Ectodermal cell (in vitro differentiated cells): Measurements from ENCODE around the gene GATA5.
"Not testable (repeated sequence)": the region's sequence is repeated elsewhere in the genome, so short reads cannot be mapped to it uniquely, and the experiment has no call there.

Experiments
- H3K27ac ChIP-seq: 2 replicates; pipeline ENCODE4 v1.7.0; 2013; ENCODE audit warnings: mild to moderate bottlenecking, low read depth, low read length; ENCODE audit not compliant: insufficient read depth, poor library complexity, severe bottlenecking
- H3K27me3 ChIP-seq: 2 replicates; pipeline ENCODE4 v1.7.0; 2013; ENCODE audit warnings: mild to moderate bottlenecking, low read length; ENCODE audit not compliant: insufficient read depth, control insufficient read depth, poor library complexity, severe bottlenecking
- H3K36me3 ChIP-seq: one replicate; pipeline ENCODE4 v1.7.0; 2013; ENCODE audit warnings: low read length; ENCODE audit not compliant: control insufficient read depth, insufficient read depth
- H3K4me1 ChIP-seq: one replicate; pipeline ENCODE4 v1.7.0; 2013; ENCODE audit warnings: low read length; ENCODE audit not compliant: control insufficient read depth, insufficient read depth
- H3K4me3 ChIP-seq: 2 replicates; pipeline ENCODE4 v1.7.0; 2013; ENCODE audit warnings: low read depth, low read length, control low read depth; ENCODE audit not compliant: insufficient read depth
- H3K9me3 ChIP-seq: 2 replicates; pipeline ENCODE4 v1.7.0; 2013; ENCODE audit warnings: mild to moderate bottlenecking, low read length, moderate library complexity; ENCODE audit not compliant: control insufficient read depth
- WGBS, 2 experiments: methylation state at CpG; one replicate each; pipeline ENCODE4 v1.1.7; 2013; ENCODE audit warnings: missing lambda C conversion rate in 2 of 2; 5-methylcytosine and 5-hydroxymethylcytosine counted together

Gene GATA5

DNA sequence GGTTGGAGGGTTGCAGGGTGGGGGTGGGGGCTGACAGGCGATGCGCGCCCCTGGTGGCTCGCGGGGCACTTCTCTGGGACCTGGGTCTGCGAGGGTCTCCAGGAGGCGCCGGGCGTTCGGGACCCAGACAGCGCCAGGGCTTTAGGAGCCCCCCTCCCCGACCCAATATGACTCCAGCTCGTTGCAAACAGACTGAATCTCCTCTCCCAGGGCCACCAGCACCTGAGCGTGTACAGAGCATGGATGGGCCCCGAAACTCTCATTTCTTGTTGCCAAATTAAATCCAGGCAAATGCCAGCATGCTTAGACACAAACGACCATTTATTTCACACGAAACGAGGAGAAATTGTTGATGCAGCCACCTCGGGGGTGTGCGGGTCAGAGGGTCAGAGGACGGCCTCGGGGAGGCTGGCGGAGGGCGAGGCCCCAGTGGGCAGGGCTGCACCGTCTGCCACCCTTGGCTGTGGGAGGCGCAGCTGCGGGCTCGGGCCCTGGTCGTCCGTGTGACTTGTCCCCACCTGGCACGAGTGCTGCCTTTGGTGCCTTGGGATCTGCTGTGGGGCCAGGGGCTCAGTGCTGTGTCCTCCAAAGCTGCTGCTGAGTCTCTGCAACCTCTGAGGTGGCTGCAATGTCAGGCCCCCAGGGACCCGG lies 20.9 kb upstream of the GATA5 start:
- no peak overlapping the region for H3K27ac ChIP-seq
- no peak overlapping the region for H3K4me3 ChIP-seq
- H3K9me3 ChIP-seq, result no peaks in the 10 kb centered on the region
- H3K4me1 ChIP-seq, result no peaks in the 10 kb centered on the region
- H3K36me3 ChIP-seq, result no peaks in the 10 kb centered on the region
- 47% methylated on average over 32 of the region's 32 CpGs for WGBS, 2 experiments
- peaks cover 15% of the 10 kb centered on the region for H3K27me3 ChIP-seq

DNA sequence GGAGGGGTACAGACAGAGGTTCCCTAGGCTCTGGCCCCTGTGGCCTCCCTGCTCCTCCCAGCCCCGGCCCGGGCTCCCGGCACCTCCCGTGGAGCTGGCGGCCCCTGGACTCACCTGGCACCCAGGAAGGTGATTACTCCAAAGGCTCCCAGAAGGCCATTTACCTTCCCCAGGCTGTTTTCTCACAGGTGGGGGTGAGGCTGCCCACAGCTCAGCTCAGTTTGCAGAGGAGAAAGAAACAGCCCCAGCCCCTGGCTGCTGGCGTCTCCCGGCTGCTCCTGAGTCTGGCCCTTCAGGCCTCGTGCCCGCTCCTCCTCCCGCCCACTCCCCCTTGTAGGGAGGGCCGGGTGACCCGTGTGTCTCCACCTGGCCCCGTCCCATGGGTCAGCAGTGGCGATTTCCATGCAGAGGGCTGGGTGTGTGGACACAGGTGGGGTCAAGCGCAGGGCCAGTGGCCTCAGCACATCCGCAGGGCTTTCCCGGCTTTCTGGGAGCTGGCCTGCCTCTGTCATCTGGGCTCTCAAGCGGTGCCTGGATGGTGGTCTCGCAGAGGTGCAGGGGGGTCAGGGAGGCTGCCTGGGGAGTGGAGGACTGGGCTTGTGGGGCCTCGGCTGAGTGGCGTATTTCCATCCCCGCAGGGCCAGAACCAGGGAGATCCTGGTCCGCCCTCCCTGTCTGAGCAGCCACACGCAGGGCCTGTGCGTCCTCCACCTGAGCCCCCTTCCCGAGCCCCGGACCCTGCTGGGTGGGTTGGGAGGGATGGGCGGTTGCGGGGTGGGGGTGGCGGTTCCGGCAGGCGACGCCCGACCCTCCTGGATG lies 20.2 kb upstream of the GATA5 start:
- Histone ChIP-seq H3K27me3 (peaks cover 15% of the 10 kb centered on the region), H3K36me3 (no peaks in the 10 kb centered on the region), H3K4me1 (no peaks in the 10 kb centered on the region), H3K4me3 (no peak overlapping the region), H3K9me3 (no peaks in the 10 kb centered on the region), H3K27ac (no peak overlapping the region)
- 50 to 51% methylated on average over 33 to 34 of the region's 34 CpGs for WGBS, 2 experiments

- Histone ChIP-seq H3K27ac (no peak overlapping the region), H3K4me3 (no peak overlapping the region), H3K9me3 (no peaks in the 10 kb centered on the region), H3K4me1 (no peaks in the 10 kb centered on the region), H3K27me3 (peaks cover 15% of the 10 kb centered on the region), H3K36me3 (no peaks in the 10 kb centered on the region)
- 88 to 90% methylated on average over 26 of the region's 26 CpGs for WGBS, 2 experiments
Observed at GRCh38 chr20:62494980-62495748, 19.4 kb upstream of the GATA5 start.

- H3K27ac ChIP-seq, result no peak overlapping the region
- 63 to 68% methylated on average over 7 of the region's 7 CpGs for WGBS, 2 experiments
- H3K27me3 ChIP-seq, result peaks cover 11% of the 10 kb centered on the region
- H3K9me3 ChIP-seq, result no peaks in the 10 kb centered on the region
- no peak overlapping the region for H3K4me3 ChIP-seq
- H3K4me1 ChIP-seq, result no peaks in the 10 kb centered on the region
- H3K36me3 ChIP-seq, result no peaks in the 10 kb centered on the region
Observed at GRCh38 chr20:62494537-62494936, 18.7 kb upstream of the GATA5 start.

DNA sequence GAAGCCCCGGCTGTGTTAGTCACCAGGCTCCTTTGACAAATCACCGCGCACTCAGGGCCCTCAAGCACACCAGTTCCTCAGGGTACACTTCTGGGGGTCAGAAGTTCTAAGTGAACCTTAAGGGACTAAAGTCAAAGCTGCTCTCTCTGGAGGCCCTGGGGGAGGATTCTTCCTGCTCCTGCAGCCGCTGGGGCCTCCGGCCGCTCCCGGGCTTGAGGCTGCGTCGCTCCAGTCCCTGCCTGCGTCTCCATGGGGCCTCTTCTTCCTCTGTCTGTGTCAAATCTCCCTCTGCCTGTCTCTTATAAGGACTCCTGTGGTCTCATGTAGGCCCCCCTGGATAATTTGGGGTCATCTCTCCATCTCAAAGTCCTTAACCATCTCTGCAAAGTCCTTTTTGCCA lies 18.1 kb upstream of the GATA5 start:
- Histone ChIP-seq H3K27me3 (peaks cover 6% of the 10 kb centered on the region), H3K4me3 (no peak overlapping the region), H3K36me3 (no peaks in the 10 kb centered on the region), H3K4me1 (no peaks in the 10 kb centered on the region), H3K27ac (no peak overlapping the region), H3K9me3 (no peaks in the 10 kb centered on the region)
- 92 to 93% methylated on average over 10 of the region's 10 CpGs for WGBS, 2 experiments

GRCh38 chr20:62493253-62493885 lies 17.6 kb upstream of the GATA5 start:
- no peak overlapping the region for H3K4me3 ChIP-seq
- H3K27me3 ChIP-seq, result peaks cover 6% of the 10 kb centered on the region
- H3K27ac ChIP-seq, result no peak overlapping the region
- WGBS, 2 experiments, result 93 to 94% methylated on average over 15 of the region's 15 CpGs
- no peaks in the 10 kb centered on the region for H3K9me3 ChIP-seq
- no peaks in the 10 kb centered on the region for H3K36me3 ChIP-seq
- no peaks in the 10 kb centered on the region for H3K4me1 ChIP-seq

GRCh38 chr20:62492711-62493110 lies 16.9 kb upstream of the GATA5 start:
- no peaks in the 10 kb centered on the region for H3K9me3 ChIP-seq
- H3K36me3 ChIP-seq, result no peaks in the 10 kb centered on the region
- H3K4me1 ChIP-seq, result peaks cover 2% of the 10 kb centered on the region
- H3K27me3 ChIP-seq, result peaks cover 6% of the 10 kb centered on the region
- 88 to 90% methylated on average over 10 of the region's 10 CpGs for WGBS, 2 experiments
- no peak overlapping the region for H3K4me3 ChIP-seq
- no peak overlapping the region for H3K27ac ChIP-seq

DNA sequence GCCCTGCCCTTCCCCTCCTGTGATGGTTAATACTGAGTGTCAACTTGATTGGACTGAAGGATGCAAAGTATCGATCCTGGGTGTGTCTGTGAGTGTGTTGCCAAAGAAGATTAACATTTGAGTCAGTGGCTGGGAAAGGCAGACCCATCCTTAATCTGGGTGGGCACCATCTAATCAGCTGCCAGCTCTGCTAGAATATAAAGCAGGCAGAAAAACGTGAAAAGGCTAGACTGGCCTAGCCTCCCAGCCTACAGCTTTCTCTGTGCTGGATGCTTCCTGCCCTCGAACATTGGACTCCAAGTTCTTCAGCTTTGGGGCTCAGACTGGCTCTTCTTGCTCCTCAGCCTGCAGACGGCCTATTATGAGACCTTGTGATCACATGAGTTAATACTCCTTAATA lies 15.0 kb upstream of the GATA5 start:
- WGBS, 2 experiments, result 87 to 92% methylated on average over 4 of the region's 4 CpGs
- H3K9me3 ChIP-seq, H3K27ac ChIP-seq, H3K4me3 ChIP-seq, H3K27me3 ChIP-seq, H3K36me3 ChIP-seq: not testable (repeated sequence)
- H3K4me1 ChIP-seq, result peaks cover 21% of the 10 kb centered on the region

DNA sequence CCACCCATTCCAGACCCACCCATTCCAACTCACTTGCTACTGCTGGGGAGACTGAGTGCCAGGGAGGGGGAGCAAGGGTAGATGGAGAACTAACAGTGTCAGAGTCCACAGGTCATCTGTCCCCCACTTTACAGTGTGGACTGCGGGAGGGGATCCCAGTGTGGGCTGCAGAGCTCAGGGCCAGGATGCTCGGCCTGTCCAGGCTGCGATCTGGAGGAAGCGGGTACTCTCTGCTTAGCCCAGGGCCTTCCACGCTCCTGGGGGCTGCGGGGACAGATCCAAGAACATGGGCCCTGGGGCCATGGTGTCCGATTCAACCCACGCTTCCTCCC lies 14.1 kb upstream of the GATA5 start:
- Histone ChIP-seq H3K4me1 (peaks cover 30% of the 10 kb centered on the region), H3K4me3 (no peak overlapping the region), H3K27me3 (peaks cover 6% of the 10 kb centered on the region), H3K9me3 (no peaks in the 10 kb centered on the region), H3K27ac (no peak overlapping the region), H3K36me3 (no peaks in the 10 kb centered on the region)
- 85 to 89% methylated on average over 8 of the region's 8 CpGs for WGBS, 2 experiments
